Calu3 (cell line): ENCODE data around the gene TANC1. TPM values are rescaled to one million over a fixed set of nuclear protein-coding genes. Genes with fewer than 3 reads are reported as not detected.

ENCODE experiments used
- BruUV-seq: library from RNA; stranded (reverse); fragments of 400-500 nt; replicated peaks from 2 replicates; lab custom pipeline; 2021; lab: Mats Ljungman, UMichigan
- CTCF ChIA-PET: fragments of 300-600 bp; sonication (Branson Sonifier 250); formaldehyde crosslinking; loops from one replicate; lab custom pipeline; 2022; ENCODE audit warnings: antibody characterized with exemption; lab: Charles Lee
- DNase-seq: peaks from one replicate; pipeline ENCODE4 v3.0.0; 2022
- H3K27ac Mint-ChIP-seq: one replicate; pipeline ENCODE4 v1.8.0; 2022; ENCODE audit warnings: mixed read lengths; ENCODE audit not compliant: unreplicated experiment
- H3K27me3 Mint-ChIP-seq: one replicate; pipeline ENCODE4 v1.8.0; 2022; ENCODE audit warnings: mixed read lengths; ENCODE audit not compliant: unreplicated experiment
- H3K36me3 Mint-ChIP-seq: one replicate; pipeline ENCODE4 v1.8.0; 2022; ENCODE audit warnings: mild to moderate bottlenecking, moderate library complexity, mixed read lengths; ENCODE audit not compliant: insufficient read depth, unreplicated experiment
- H3K4me1 Mint-ChIP-seq: one replicate; pipeline ENCODE4 v1.8.0; 2022; ENCODE audit warnings: mild to moderate bottlenecking, low read depth, mixed read lengths; ENCODE audit not compliant: unreplicated experiment
- H3K4me3 Mint-ChIP-seq: one replicate; pipeline ENCODE4 v1.8.0; 2022; ENCODE audit warnings: mild to moderate bottlenecking, low read depth, moderate library complexity, mixed read lengths; ENCODE audit not compliant: unreplicated experiment
- H3K9me3 Mint-ChIP-seq: one replicate; pipeline ENCODE4 v1.8.0; 2022; ENCODE audit warnings: low read depth, mixed read lengths; ENCODE audit not compliant: unreplicated experiment
- CTCF ChIP-seq: fragments of 200-600 bp; IDR thresholded peaks from one replicate; pipeline ENCODE4 v1.8.0; 2022; ENCODE audit warnings: antibody characterized with exemption; ENCODE audit not compliant: unreplicated experiment
- intact Hi-C: fragments of 100-400 bp; cut with micrococcal nuclease; formaldehyde crosslinking; loops from one replicate; pipeline ENCODE4 v1.10.0; 2022; ENCODE audit not compliant: unreplicated experiment
- total RNA-seq: library from RNA; stranded (reverse); gene quantifications from 2 replicates; pipeline ENCODE4 v1.2.3, GENCODE V29; 2022

The TANC1 gene
- total RNA-seq, 1 experiment from 2014 or later: 41.2 TPM

DNA sequence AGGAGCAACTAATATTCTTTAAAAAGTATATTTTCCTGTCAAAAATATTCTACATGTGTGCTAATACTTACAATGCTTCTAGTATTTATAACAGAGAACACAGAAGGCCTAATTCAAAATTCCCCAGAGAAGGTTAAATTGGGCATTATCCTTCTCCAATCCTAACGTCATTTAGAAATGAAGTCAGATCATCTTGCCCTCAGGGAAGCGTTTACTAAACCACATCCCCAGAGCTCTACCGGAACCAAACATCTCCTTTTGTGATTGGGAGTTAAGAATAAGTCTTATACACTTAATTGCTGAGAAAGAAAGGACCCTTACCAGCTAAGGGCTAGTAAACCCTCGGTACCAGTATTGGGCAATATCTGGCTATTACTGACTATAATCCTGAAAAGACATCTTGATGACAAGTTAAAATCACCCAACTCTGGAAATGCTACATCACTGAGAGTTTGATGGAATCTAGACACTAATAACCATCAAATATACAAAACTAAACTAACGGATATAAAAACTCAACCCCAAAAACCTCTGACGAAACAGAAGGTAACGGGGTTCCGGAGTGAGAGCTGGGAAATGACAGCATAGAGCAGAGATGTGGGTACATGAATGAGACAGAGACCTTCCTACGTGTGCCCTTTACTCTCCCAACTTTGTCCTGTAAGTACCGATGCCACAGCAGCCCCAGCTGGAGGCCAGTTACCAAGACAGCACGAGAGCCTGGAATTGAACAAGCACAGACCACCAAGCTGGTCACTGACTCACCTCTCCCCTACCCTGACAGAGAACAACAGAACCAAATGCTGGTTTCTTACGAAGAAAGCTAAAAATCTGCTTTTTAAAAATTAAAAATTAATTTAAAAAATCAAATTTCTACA is 283.1 kb downstream of the TANC1 start:
- intact Hi-C loops: loop anchor here (10.0 kb wide), 1 partner anchor 463 kb away; the partner anchor contains the start of gene MARCHF7
- CTCF ChIA-PET: no interaction called here
- Mint-ChIP-seq H3K4me1 (peaks cover 7% of the 10 kb centered on the region), H3K27me3 (no peaks in the 10 kb centered on the region), H3K36me3 (no peaks in the 10 kb centered on the region), H3K27ac (no peak overlapping the region), H3K4me3 (no peak overlapping the region), H3K9me3 (no peaks in the 10 kb centered on the region)
- TF ChIP-seq CTCF: no peak
- no TSS peak for BruUV-seq
- no peak for DNase-seq

DNA sequence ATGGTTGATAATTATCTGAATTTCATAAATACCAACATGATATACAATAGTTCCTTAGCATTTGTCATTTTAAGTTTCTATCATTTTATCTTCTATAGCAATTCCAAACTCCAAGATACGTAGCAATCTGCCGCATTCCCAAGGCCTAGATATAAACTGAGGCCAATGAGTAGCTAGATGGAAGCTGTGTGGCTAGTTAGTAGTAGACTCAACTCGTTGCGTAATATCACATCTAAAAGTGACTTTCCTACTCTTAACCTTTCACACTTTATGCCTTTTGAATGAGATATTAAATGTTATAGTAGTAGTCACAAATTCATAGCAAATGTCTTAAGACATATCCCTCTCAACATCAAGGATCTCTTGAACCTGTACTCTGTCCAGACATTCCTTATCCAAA is 284.5 kb downstream of the TANC1 start:
- CTCF ChIA-PET: no interaction called here
- no peak for DNase-seq
- H3K9me3 Mint-ChIP-seq: no peaks in the 10 kb centered on the region
- no peak overlapping the region for H3K4me3 Mint-ChIP-seq
- H3K36me3 Mint-ChIP-seq: no peaks in the 10 kb centered on the region
- H3K27me3 Mint-ChIP-seq: no peaks in the 10 kb centered on the region
- BruUV-seq: no TSS peak
- no peak overlapping the region for H3K27ac Mint-ChIP-seq
- TF ChIP-seq CTCF: no peak
- intact Hi-C loops: loop anchor here (10.0 kb wide), 1 partner anchor 462 kb away; the partner anchor contains the start of gene MARCHF7
- peaks cover 7% of the 10 kb centered on the region for H3K4me1 Mint-ChIP-seq

- no peaks in the 10 kb centered on the region for H3K27me3 Mint-ChIP-seq
- intact Hi-C loops: loop anchor here (10.0 kb wide), 1 partner anchor 459 kb away; the partner anchor contains the start of gene MARCHF7
- no peaks in the 10 kb centered on the region for H3K36me3 Mint-ChIP-seq
- no TSS peak for BruUV-seq
- no peak overlapping the region for H3K4me3 Mint-ChIP-seq
- no peaks in the 10 kb centered on the region for H3K4me1 Mint-ChIP-seq
- no peak overlapping the region for H3K27ac Mint-ChIP-seq
- H3K9me3 Mint-ChIP-seq: no peaks in the 10 kb centered on the region
- CTCF ChIA-PET: no interaction called here
- no peak for DNase-seq
- TF ChIP-seq CTCF: no peak
These were observed 287.7 kb downstream of the TANC1 start for GRCh38 chr2:159256159-159256558.

GRCh38 chr2:159262226-159262625 is 293.8 kb downstream of the TANC1 start:
- Mint-ChIP-seq H3K27me3 (no peaks in the 10 kb centered on the region), H3K4me1 (peaks cover 9% of the 10 kb centered on the region), H3K27ac (no peak overlapping the region), H3K9me3 (no peaks in the 10 kb centered on the region), H3K36me3 (no peaks in the 10 kb centered on the region), H3K4me3 (no peak overlapping the region)
- no peak for DNase-seq
- intact Hi-C loops: no loop called here
- BruUV-seq: no TSS peak
- CTCF ChIA-PET: no interaction called here
- no peak for TF ChIP-seq CTCF
